Endothelial cell of umbilical vein (primary cell): ENCODE measurements around the gene ACTG2. TPM values are rescaled to one million over a fixed set of nuclear protein-coding genes. Genes with fewer than 3 reads are reported as not detected.

ENCODE experiments used
- BruUV-seq: library from RNA; stranded (reverse); fragments of 400-500 nt; replicated peaks from 2 replicates; lab custom pipeline; 2021; lab: Mats Ljungman, UMichigan
- CTCF ChIA-PET: fragments of 300-600, 350-600 bp; sonication (Branson Sonifier 250); formaldehyde crosslinking; loops from one replicate; lab custom pipeline; 2021; ENCODE audit warnings: antibody characterized with exemption, inconsistent platforms; lab: Charles Lee
- POLR2A ChIA-PET: fragments of 300-600, 350-600 bp; sonication (Branson Sonifier 250); formaldehyde crosslinking; loops from one replicate; lab custom pipeline; 2021; ENCODE audit warnings: antibody characterized with exemption, inconsistent platforms; lab: Charles Lee
- DNase-seq: peaks from one replicate; pipeline ENCODE4 v3.0.0-alpha.2; 2011; ENCODE audit warnings: low read depth, low spot score
- FAIRE-seq: peaks from 2 replicates; lab custom pipeline; 2011; peaks lifted over from hg19 to GRCh38; lab: Jason Lieb, UNC
- H2AFZ ChIP-seq: 2 replicates; pipeline ENCODE4 v1.6.0; 2012; ENCODE audit warnings: low read depth, low read length, control low read depth, inconsistent platforms
- H3K27ac ChIP-seq: 2 replicates; pipeline ENCODE4 v1.5.1; 2011; ENCODE audit warnings: low read depth, mild to moderate bottlenecking, control low read depth, low read length, moderate library complexity; ENCODE audit not compliant: insufficient read depth
- H3K27me3 ChIP-seq, 2 experiments: 2 replicates each; pipeline versions ENCODE4 v1.6.0 to v1.6.1; 2011; ENCODE audit warnings: low read length in 2 of 2, mixed read lengths in 1 of 2; ENCODE audit not compliant: control insufficient read depth in 2 of 2, insufficient read depth in 2 of 2
- H3K36me3 ChIP-seq, 2 experiments: 2 replicates in 1 of 2; 3 replicates in 1 of 2; pipeline ENCODE4 v1.5.1; 2011; ENCODE audit warnings: low read length in 2 of 2, mild to moderate bottlenecking in 1 of 2, moderate library complexity in 1 of 2; ENCODE audit not compliant: control insufficient read depth in 2 of 2, insufficient read depth in 2 of 2; ENCODE audit errors: extremely low read depth in 1 of 2
- H3K4me1 ChIP-seq: 3 replicates; pipeline ENCODE4 v1.5.1; 2011; ENCODE audit warnings: mild to moderate bottlenecking, low read length; ENCODE audit not compliant: control insufficient read depth, insufficient read depth; ENCODE audit errors: extremely low read depth
- H3K4me2 ChIP-seq: 2 replicates; pipeline ENCODE4 v1.6.1; 2011; ENCODE audit warnings: low read length, control low read depth, mixed read lengths; ENCODE audit not compliant: insufficient read depth
- H3K4me3 ChIP-seq, 3 experiments: fragments of 200-600 bp in 1 of 3; sonication (generic), shearing (Covaris generic) in 1 of 3; replicated peaks in 1 of 3; 2 replicates each; pipeline ENCODE4 v1.5.1; 2011 to 2016; ENCODE audit warnings: control low read depth in 3 of 3, low read length in 3 of 3, mild to moderate bottlenecking in 2 of 3, inconsistent platforms in 1 of 3, low read depth in 1 of 3, moderate library complexity in 1 of 3; ENCODE audit not compliant: insufficient read depth in 1 of 3
- H3K79me2 ChIP-seq: 2 replicates; pipeline ENCODE4 v1.6.0; 2012; ENCODE audit warnings: low read length, inconsistent platforms; ENCODE audit not compliant: control insufficient read depth, insufficient read depth
- H3K9ac ChIP-seq: replicated peaks from 2 replicates; pipeline ENCODE3; 2011; ENCODE audit warnings: low read length, control low read depth; ENCODE audit not compliant: insufficient read depth; ENCODE audit errors: extremely low read depth
- H3K9me1 ChIP-seq: replicated peaks from 3 replicates; pipeline ENCODE4 v1.6.0; 2011; ENCODE audit warnings: mild to moderate bottlenecking, low read length; ENCODE audit not compliant: control insufficient read depth, insufficient read depth; ENCODE audit errors: extremely low read depth
- H3K9me3 ChIP-seq: replicated peaks from 2 replicates; pipeline ENCODE4 v1.5.1; 2012; ENCODE audit warnings: low read length, inconsistent platforms; ENCODE audit not compliant: control insufficient read depth, insufficient read depth
- H4K20me1 ChIP-seq: replicated peaks from 2 replicates; pipeline ENCODE3; 2011; ENCODE audit warnings: mild to moderate bottlenecking, low read length; ENCODE audit not compliant: control insufficient read depth, insufficient read depth; ENCODE audit errors: extremely low read depth
- FOS ChIP-seq: IDR thresholded peaks from 2 replicates; pipeline ENCODE4 v1.6.1; 2011; ENCODE audit warnings: mild to moderate bottlenecking, low read length, moderate library complexity, borderline replicate concordance; ENCODE audit not compliant: insufficient read depth
- JUN ChIP-seq: IDR thresholded peaks from 2 replicates; pipeline ENCODE4 v1.6.1; 2011; ENCODE audit warnings: borderline replicate concordance, low read depth; ENCODE audit not compliant: insufficient read length, insufficient read depth
- MYC ChIP-seq: IDR thresholded peaks from one replicate; pipeline ENCODE4 v1.6.1; 2011; ENCODE audit warnings: mild to moderate bottlenecking, low read depth, low read length
- POLR2A ChIP-seq: IDR thresholded peaks from 2 replicates; pipeline ENCODE4 v1.6.1; 2012; ENCODE audit warnings: low read depth, mild to moderate bottlenecking, control low read depth, low read length
- dilution Hi-C: fragments of 300-500 bp; cut with MboI; formaldehyde crosslinking; loops from one replicate; pipeline ENCODE4 v1.15.0; 2019; ENCODE audit warnings: low sequenced_read_pairs; ENCODE audit not compliant: extremely low pct_ligation_motif_present
- intact Hi-C: fragments of 100-400 bp; cut with micrococcal nuclease; formaldehyde crosslinking; loops from one replicate; pipeline ENCODE4 v1.10.0; 2022
- polyA plus RNA-seq, 4 experiments: library from polyadenylated mRNA; depleted of rRNA in 3 of 4; stranded (reverse) in 3 of 4; unstranded in 1 of 4; fragments of >200 nt; gene quantifications; 2 replicates each; pipeline versions ENCODE4 v1.2.1 to v1.2.3, GENCODE V29; 2011 to 2012; ENCODE audit warnings: missing spikeins in 1 of 4
- total RNA-seq: library from RNA; stranded (reverse); gene quantifications from 2 replicates; pipeline ENCODE4 v1.2.3, GENCODE V29; 2021
- TF ChIP-seq, protein P1 (sequence below), 2 donors: IDR thresholded peaks; 1 replicate in 1 of 2; 2 replicates in 1 of 2; pipeline ENCODE4 v1.5.1; 2011; ENCODE audit warnings: low read length in 2 of 2, mild to moderate bottlenecking in 2 of 2, moderate library complexity in 2 of 2, control low read depth in 1 of 2, inconsistent platforms in 1 of 2, low read depth in 1 of 2; ENCODE audit not compliant: insufficient read depth in 1 of 2; ENCODE audit errors: extremely low read depth in 1 of 2
- TF ChIP-seq, protein P2 (sequence below): IDR thresholded peaks from 2 replicates; pipeline ENCODE4 v1.6.1; 2011; ENCODE audit not compliant: insufficient read depth, insufficient read length

ACTG2 gene
- total and polyA plus RNA-seq, 2 donors (not counting 3 experiments of a cell fraction or from before 2014, with no cell fraction given) = not detected

DNA sequence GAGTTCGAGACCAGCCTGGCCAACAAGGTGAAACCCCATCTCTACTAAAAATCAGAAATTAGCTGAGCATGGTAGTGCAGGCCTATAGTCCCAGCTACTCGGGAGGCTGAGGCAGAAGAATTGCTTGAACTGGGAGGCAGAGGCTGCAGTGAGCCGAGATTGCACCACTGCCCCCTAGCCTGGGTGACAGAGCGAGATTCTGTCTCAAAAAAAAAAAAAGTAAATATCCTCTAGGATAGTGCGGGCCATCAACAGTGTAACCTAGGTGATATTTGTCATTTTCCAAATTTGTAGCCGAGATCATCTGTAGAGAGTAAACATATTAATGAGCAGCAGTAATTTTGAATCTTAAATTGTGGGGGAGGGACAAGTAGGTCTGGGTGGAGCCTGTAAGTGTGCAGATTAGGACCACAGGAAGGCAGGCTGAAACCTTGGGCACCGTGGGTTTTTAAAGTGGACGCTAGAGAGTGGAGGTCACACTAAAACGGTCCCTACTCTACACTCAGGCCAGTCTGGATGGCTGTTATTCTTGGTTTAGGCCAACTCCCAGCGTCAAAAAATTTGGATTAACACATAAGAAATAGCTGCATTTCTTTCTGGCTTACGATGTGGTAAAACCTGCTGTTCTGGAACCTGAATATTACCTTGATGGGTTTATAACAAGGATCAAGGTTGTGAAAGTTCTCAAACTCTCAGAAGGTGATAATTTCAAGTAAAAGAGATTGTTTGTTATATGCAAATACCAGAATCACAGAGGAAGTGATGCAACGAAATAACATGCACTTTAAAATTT is 69.2 kb downstream of the ACTG2 start:
- H4K20me1 ChIP-seq = no peaks in the 10 kb centered on the region
- no peak for DNase-seq
- TF ChIP-seq, protein P1, sequence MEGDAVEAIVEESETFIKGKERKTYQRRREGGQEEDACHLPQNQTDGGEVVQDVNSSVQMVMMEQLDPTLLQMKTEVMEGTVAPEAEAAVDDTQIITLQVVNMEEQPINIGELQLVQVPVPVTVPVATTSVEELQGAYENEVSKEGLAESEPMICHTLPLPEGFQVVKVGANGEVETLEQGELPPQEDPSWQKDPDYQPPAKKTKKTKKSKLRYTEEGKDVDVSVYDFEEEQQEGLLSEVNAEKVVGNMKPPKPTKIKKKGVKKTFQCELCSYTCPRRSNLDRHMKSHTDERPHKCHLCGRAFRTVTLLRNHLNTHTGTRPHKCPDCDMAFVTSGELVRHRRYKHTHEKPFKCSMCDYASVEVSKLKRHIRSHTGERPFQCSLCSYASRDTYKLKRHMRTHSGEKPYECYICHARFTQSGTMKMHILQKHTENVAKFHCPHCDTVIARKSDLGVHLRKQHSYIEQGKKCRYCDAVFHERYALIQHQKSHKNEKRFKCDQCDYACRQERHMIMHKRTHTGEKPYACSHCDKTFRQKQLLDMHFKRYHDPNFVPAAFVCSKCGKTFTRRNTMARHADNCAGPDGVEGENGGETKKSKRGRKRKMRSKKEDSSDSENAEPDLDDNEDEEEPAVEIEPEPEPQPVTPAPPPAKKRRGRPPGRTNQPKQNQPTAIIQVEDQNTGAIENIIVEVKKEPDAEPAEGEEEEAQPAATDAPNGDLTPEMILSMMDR (IDR thresholded peaks at IDR 0.05; ENCODE audit: extremely low read depth in 1 of 2, insufficient read depth in 1 of 2, low read depth in 1 of 2, low read length in 2 of 2) = no peak
- TF ChIP-seq POLR2A = no peak
- no peak for TF ChIP-seq FOS
- TF ChIP-seq JUN = no peak
- TF ChIP-seq, protein P2, sequence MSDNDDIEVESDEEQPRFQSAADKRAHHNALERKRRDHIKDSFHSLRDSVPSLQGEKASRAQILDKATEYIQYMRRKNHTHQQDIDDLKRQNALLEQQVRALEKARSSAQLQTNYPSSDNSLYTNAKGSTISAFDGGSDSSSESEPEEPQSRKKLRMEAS = no peak
- no peak for TF ChIP-seq MYC
- no peak overlapping the region for H3K4me3 ChIP-seq
- intact Hi-C loops = no loop called here
- no peak overlapping the region for H2AFZ ChIP-seq
- TSS peak; percentile 12 for BruUV-seq
- H3K36me3 ChIP-seq = peaks cover 2 to 3% of the 10 kb centered on the region in 2 experiments
- H3K79me2 ChIP-seq = no peaks in the 10 kb centered on the region
- no peak overlapping the region for H3K9ac ChIP-seq
- H3K9me3 ChIP-seq = no peaks in the 10 kb centered on the region
- no peaks in the 10 kb centered on the region for H3K4me1 ChIP-seq
- no peaks in the 10 kb centered on the region for H3K27me3 ChIP-seq
- dilution Hi-C loops = no loop called here
- no peak overlapping the region for H3K4me2 ChIP-seq
- no peak overlapping the region for H3K27ac ChIP-seq
- CTCF ChIA-PET = interaction anchor here (1.7 kb wide), 1 partner anchor 8 kb away, joined by 5 read pairs; no protein-coding TSS in a partner anchor
- no peaks in the 10 kb centered on the region for H3K9me1 ChIP-seq
- POLR2A ChIA-PET = no interaction called here
- FAIRE-seq = no peak
